Activated CD4-positive, alpha-beta memory T cell treated with anti-CD3 and anti-CD28 coated beads for 36 hours (primary cell): ENCODE results near the gene ABCA4. TPM values are rescaled to one million over a fixed set of nuclear protein-coding genes. Genes with fewer than 3 reads are reported as not detected.

Experiments
- CTCF ChIA-PET: fragments of 350-600 bp; sonication (Branson Sonifier 250); formaldehyde crosslinking; loops from one replicate; lab custom pipeline; 2021; ENCODE audit warnings: antibody characterized with exemption, inconsistent platforms; lab: Charles Lee
- POLR2A ChIA-PET: fragments of 350-600 bp; sonication (Branson Sonifier 250); formaldehyde crosslinking; loops from one replicate; lab custom pipeline; 2021; ENCODE audit warnings: antibody characterized with exemption; lab: Charles Lee
- DNase-seq: peaks from one replicate; pipeline ENCODE4 v3.0.0-alpha.2; 2020
- H3K27ac Mint-ChIP-seq: one replicate; pipeline ENCODE4 v1.8.0; 2021; ENCODE audit warnings: mixed read lengths
- H3K27me3 Mint-ChIP-seq: one replicate; pipeline ENCODE4 v1.8.0; 2021; ENCODE audit warnings: mixed read lengths
- H3K36me3 Mint-ChIP-seq: one replicate; pipeline ENCODE4 v1.8.0; 2021; ENCODE audit warnings: mixed read lengths
- H3K4me1 Mint-ChIP-seq: one replicate; pipeline ENCODE4 v1.8.0; 2021; ENCODE audit warnings: low read depth, mixed read lengths
- H3K4me3 Mint-ChIP-seq: one replicate; pipeline ENCODE4 v1.8.0; 2021; ENCODE audit warnings: mild to moderate bottlenecking, mixed read lengths
- H3K9me3 Mint-ChIP-seq: one replicate; pipeline ENCODE4 v1.8.0; 2021; ENCODE audit warnings: mixed read lengths
- intact Hi-C: fragments of 100-400 bp; cut with micrococcal nuclease; formaldehyde crosslinking; loops from one replicate; pipeline ENCODE4 v1.15.1; 2023
- total RNA-seq, 2 experiments: library from RNA; stranded (reverse); gene quantifications; one replicate each; pipeline ENCODE4 v1.2.3, GENCODE V29; 2021

The ABCA4 gene
- total RNA-seq, 2 experiments from 2014 or later = not detected

DNA sequence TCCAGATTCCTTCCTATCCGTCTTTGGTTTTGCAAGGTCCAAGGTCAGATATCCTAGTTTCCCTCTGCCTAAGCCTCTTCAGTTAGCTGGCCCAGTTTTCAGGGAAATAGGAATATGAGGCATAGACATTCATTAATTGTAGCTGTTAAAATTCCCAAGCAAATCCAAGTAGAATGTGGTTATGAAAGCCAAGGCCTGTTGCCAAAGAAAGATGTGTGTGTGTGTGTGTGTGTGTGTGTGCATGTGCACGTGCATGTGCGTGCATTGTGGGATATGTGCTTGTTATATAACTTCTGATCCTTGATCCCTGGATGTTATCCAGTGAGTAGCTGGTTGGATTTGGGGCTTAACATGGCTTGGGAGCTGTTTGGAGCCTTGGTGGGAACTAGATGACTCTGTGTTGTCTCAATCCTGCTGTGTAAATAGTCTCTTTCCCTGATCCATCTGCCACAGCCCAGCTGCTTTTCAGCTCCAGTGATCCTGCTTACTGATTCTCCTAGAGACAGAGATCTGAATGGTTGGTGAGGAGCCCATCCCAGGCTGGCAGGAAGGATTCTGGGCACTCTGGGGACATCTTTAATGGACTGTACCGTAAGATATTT is 141.1 kb downstream of the ABCA4 start:
- H3K4me1 Mint-ChIP-seq = no peaks in the 10 kb centered on the region
- CTCF ChIA-PET = no interaction called here
- no peak overlapping the region for H3K4me3 Mint-ChIP-seq

DNA sequence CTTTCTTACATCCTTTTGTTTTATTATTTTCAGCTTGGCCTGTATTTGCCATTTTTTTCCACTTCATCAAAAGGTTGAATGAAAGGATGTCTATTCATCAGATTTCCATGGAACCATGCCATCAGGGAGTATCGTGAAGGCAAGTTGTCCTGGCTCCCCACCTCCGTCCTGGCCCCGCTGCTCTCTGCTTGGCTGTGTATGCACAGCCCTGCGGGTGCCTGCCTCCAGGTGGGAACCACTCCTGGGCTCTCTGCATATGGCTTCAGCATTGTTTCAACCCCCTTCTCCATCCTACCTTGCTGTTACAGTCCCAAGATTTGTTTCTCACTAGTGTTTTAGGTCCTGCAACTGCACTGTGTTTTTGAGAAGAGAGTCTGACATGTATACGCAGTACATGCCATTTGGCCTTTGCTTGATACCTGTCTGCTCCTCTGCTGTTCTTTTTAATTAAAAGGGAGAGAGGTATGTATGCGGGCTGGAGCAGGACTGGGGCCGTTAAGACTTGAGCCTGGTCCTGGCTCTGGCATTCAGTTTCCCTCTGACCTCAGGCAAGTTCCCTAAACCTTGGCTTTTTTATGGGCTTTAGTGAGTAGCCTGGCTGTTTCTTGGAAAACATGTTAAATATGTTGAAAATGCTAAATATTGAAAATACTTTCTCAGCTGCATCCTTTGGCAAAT is 141.8 kb downstream of the ABCA4 start:
- no peaks in the 10 kb centered on the region for H3K9me3 Mint-ChIP-seq
- H3K4me3 Mint-ChIP-seq = no peak overlapping the region
- no peaks in the 10 kb centered on the region for H3K36me3 Mint-ChIP-seq
- H3K27ac Mint-ChIP-seq = no peak overlapping the region
- POLR2A ChIA-PET = no interaction called here
- intact Hi-C loops = no loop called here
- CTCF ChIA-PET = no interaction called here
- no peak for DNase-seq
- H3K27me3 Mint-ChIP-seq = no peaks in the 10 kb centered on the region
- no peaks in the 10 kb centered on the region for H3K4me1 Mint-ChIP-seq

More for the DNA sequence above, 141.1 kb downstream of the ABCA4 start:
- H3K27me3 Mint-ChIP-seq = peaks cover 3% of the 10 kb centered on the region
- DNase-seq = no peak
- H3K36me3 Mint-ChIP-seq = no peaks in the 10 kb centered on the region
- POLR2A ChIA-PET = no interaction called here
- intact Hi-C loops = no loop called here
- no peaks in the 10 kb centered on the region for H3K9me3 Mint-ChIP-seq
- H3K27ac Mint-ChIP-seq = no peak overlapping the region

DNA sequence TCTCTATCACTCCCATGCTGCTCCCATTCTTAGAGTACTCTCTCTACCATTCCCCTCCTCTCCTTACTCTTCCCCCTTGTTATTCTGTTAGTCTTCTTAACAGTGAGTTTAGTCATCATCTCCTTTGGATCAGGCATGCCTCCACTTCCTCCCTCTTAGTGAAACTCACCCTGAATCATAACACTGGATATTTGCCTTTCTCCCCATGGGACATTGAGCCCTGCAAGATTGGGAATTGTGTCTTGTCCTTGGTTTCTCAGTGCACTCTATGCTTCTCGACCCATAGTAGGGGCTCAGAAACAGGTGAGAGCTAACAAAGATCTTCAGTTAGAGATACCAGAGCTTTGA is 143.4 kb downstream of the ABCA4 start:
- no peak overlapping the region for H3K4me3 Mint-ChIP-seq
- H3K4me1 Mint-ChIP-seq = no peaks in the 10 kb centered on the region
- ChIA-PET CTCF (no interaction called here), POLR2A (interaction anchor here (0.7 kb wide), 1 partner anchor 27 kb away, joined by 3 read pairs; no protein-coding TSS in a partner anchor)
- intact Hi-C loops = no loop called here
- no peak for DNase-seq
- no peaks in the 10 kb centered on the region for H3K9me3 Mint-ChIP-seq
- no peak overlapping the region for H3K27ac Mint-ChIP-seq
- H3K27me3 Mint-ChIP-seq = no peaks in the 10 kb centered on the region
- no peaks in the 10 kb centered on the region for H3K36me3 Mint-ChIP-seq

DNA sequence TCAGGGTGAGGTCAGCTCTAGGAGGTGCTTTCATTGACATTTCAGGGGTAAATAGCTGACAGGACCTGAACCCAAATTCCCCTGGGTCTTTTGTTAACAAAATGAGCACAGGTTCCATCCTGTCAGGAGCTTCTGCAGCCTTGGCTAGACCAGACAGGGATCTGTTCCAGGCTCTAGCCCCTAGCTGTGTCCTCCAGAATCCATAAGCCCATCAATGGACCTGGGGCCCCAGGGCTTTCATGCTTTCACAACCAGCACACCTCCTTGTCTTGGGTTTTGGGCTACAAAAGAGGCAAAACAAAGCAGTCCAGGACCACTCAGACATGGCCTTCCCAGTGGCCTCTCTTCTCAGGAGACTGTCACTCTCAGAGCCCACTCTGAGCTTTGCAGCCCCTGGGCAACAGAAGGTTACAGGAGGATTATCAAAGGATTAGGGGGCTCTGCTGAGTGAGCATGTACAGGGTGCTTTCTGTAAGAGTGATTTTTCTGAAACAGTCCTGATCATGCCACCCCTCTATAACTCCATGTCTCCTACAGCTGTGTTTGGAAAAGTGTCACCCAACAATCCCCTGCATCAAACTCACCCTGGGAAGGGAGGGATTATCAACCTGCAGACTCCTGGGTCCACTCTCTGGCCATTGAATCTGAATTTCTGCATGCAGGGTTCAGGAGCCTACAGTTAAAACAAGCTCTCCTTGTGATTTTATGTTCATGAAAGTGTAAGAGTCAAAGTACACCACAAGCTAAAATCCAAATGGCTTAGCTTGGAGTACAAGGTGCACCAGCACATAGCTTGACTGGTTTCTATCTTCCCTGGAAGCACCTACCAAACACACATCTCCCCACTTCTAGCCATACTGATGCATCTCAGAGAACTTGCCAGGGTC is 144.0 kb downstream of the ABCA4 start:
- H3K27ac Mint-ChIP-seq = no peak overlapping the region
- DNase-seq = no peak
- CTCF ChIA-PET = no interaction called here
- no peaks in the 10 kb centered on the region for H3K27me3 Mint-ChIP-seq
- no peaks in the 10 kb centered on the region for H3K36me3 Mint-ChIP-seq
- no peak overlapping the region for H3K4me3 Mint-ChIP-seq
- no peaks in the 10 kb centered on the region for H3K4me1 Mint-ChIP-seq
- POLR2A ChIA-PET = interaction anchor here (0.7 kb wide), 1 partner anchor 27 kb away, joined by 3 read pairs; no protein-coding TSS in a partner anchor
- H3K9me3 Mint-ChIP-seq = no peaks in the 10 kb centered on the region
- intact Hi-C loops = no loop called here

DNA sequence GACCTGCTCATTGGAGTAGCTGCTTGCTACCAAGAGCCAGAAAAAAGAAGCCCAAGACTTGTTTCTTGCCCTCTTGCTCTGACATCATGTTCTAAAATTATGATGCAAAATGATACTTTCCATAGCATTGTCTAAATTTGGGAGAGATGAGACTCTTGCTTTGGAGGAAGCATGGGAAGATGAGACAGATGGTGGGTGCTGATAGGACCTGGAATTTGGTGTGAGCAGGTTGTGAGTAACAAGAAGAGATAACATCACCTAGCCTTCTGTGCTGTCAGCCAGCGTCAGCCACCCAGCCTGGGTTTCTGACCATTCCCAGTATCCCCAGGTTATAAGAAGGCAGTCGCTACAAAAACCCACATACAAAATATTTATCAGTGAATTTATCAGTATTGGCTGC is 144.7 kb downstream of the ABCA4 start:
- H3K9me3 Mint-ChIP-seq = no peaks in the 10 kb centered on the region
- no peaks in the 10 kb centered on the region for H3K36me3 Mint-ChIP-seq
- H3K27ac Mint-ChIP-seq = no peak overlapping the region
- no peak overlapping the region for H3K4me3 Mint-ChIP-seq
- CTCF ChIA-PET = no interaction called here
- intact Hi-C loops = no loop called here
- no peaks in the 10 kb centered on the region for H3K27me3 Mint-ChIP-seq
- POLR2A ChIA-PET = no interaction called here
- H3K4me1 Mint-ChIP-seq = no peaks in the 10 kb centered on the region
- no peak for DNase-seq

DNA sequence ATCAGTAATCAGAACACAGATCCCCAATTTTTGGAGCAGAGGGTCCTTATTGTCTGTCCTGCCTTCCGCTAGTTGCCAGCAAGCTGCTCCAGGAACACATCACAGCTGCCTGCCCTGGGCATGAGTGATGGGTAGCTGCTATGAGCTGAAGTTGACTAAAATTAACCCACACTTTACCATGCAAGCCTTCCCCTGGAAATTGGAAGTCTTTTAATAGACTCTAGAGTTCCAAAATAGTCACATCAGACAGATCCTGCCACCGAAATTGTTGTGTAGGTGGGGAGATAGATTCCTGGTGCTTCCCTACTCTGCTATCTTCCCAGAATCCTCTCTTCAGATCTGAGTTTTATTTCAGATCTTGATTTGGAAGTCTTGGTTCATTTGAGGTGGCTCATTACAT is 148.6 kb downstream of the ABCA4 start:
- no peak for DNase-seq
- Mint-ChIP-seq H3K27ac (no peak overlapping the region), H3K36me3 (no peaks in the 10 kb centered on the region), H3K9me3 (no peaks in the 10 kb centered on the region), H3K4me1 (no peaks in the 10 kb centered on the region), H3K27me3 (no peaks in the 10 kb centered on the region), H3K4me3 (no peak overlapping the region)
- ChIA-PET POLR2A (no interaction called here), CTCF (no interaction called here)
- intact Hi-C loops = no loop called here

DNA sequence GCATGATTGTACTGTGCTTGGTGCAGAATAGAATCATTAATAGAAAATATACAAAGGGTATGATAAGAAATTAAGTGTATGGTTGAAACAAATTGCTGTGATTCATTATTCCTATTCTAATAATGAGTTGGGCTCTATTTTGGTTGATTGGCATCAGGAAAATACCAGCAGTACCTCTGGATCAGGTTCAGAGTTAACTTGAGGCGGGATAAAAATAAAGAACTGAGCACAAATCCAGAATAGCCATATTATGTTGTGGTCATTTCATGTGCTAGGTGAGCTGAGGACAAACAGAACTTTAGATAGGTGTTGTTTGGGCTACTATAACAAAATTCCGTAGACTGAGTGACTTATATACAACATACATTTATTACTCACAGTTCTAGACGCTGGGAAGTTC is 151.1 kb downstream of the ABCA4 start:
- intact Hi-C loops = no loop called here
- CTCF ChIA-PET = no interaction called here
- H3K4me1 Mint-ChIP-seq = no peaks in the 10 kb centered on the region
- POLR2A ChIA-PET = no interaction called here
- no peak overlapping the region for H3K4me3 Mint-ChIP-seq
- no peaks in the 10 kb centered on the region for H3K27me3 Mint-ChIP-seq
- DNase-seq = no peak
- H3K36me3 Mint-ChIP-seq = no peaks in the 10 kb centered on the region
- H3K9me3 Mint-ChIP-seq = no peaks in the 10 kb centered on the region
- no peak overlapping the region for H3K27ac Mint-ChIP-seq

DNA sequence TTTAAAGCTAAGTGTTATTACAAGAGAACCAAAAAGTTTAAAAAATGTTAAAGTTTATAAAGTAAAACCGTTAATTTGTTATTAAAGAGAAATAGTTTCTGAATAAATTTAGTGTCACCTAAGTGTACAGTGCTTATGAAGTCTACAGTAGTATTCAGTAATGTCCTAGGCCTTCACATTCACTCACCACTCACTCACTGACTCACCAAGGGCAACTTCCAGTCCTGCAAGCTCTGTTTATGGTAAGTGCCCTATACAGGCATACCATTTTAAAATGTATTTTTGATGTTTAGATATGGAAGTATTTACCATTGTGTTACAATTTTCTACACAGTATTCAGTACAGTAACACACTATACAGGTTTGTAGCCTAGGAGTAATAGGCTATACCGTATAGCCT is 151.6 kb downstream of the ABCA4 start:
- POLR2A ChIA-PET = no interaction called here
- CTCF ChIA-PET = interaction anchor here (0.6 kb wide), 1 partner anchor 19 kb away, joined by 3 read pairs; no protein-coding TSS in a partner anchor

DNA sequence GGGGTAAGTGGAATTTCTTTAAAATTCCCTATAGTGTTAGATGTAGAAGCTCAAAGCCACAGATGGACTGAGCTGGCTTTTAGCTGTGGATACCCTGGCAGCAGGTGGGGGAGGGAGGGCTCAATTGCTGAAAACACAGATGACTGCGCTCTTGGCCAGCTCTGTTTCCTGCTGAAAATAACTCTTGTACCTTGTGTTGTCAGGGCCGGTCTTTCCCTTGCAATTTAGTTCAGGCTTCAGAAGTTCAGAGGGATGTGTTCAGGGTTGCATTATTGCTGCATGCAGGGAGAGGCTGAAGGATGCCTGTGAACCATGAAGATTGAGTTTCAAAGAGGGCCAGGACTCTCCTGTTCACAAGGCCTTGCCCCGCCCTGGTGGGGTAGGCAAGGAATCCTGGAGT is 153.6 kb downstream of the ABCA4 start:
- Mint-ChIP-seq H3K27me3 (no peaks in the 10 kb centered on the region), H3K4me1 (no peaks in the 10 kb centered on the region), H3K4me3 (no peak overlapping the region), H3K27ac (no peak overlapping the region), H3K36me3 (no peaks in the 10 kb centered on the region), H3K9me3 (no peaks in the 10 kb centered on the region)
- intact Hi-C loops = no loop called here
- no peak for DNase-seq
- CTCF ChIA-PET = no interaction called here
- POLR2A ChIA-PET = no interaction called here

More for the DNA sequence above, 151.6 kb downstream of the ABCA4 start:
- no peaks in the 10 kb centered on the region for H3K27me3 Mint-ChIP-seq
- H3K4me1 Mint-ChIP-seq = no peaks in the 10 kb centered on the region
- no peak for DNase-seq
- no peak overlapping the region for H3K4me3 Mint-ChIP-seq
- intact Hi-C loops = no loop called here
- H3K36me3 Mint-ChIP-seq = no peaks in the 10 kb centered on the region
- H3K27ac Mint-ChIP-seq = no peak overlapping the region
- no peaks in the 10 kb centered on the region for H3K9me3 Mint-ChIP-seq

DNA sequence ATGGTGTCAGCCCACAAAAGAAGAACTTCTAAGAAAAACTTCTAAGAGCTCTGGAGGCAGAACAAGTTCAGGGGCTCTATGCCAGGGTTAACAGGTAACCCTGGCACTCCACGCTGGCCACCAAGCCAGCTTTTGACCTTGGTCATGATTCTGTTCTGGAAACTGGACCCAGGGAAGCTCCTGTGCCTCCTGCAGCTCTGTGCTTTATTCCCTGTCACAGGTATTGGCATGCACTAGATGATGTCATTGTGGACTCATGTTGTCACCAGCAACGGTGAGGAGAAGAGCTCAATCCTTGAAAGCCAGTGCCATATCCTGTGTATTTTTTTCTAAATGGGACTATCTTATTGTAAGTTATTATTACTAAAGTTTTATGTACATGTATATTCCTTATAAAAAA is 155.1 kb downstream of the ABCA4 start:
- Mint-ChIP-seq H3K9me3 (no peaks in the 10 kb centered on the region), H3K27me3 (no peaks in the 10 kb centered on the region), H3K4me1 (no peaks in the 10 kb centered on the region), H3K36me3 (no peaks in the 10 kb centered on the region), H3K4me3 (no peak overlapping the region), H3K27ac (no peak overlapping the region)
- CTCF ChIA-PET = no interaction called here
- intact Hi-C loops = no loop called here
- DNase-seq = no peak
- POLR2A ChIA-PET = no interaction called here

DNA sequence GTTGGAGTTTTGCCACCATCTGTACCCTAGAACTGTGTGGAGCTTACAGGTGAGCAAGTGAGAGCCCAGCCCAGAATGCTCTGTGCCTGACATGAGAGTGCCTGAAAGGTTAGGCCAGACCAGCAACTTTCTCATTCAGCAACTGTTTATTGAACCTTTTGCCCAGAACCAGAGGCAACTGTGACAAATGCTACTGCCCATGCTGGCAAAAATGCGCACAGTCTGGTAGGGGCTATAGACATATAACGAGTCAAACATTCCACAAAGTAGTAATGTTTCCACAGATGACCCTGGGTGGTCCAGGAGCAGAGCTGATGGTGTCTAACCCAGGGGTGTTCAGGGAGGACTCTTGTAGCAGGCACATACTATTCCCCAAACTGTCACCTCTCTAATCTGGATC is 155.7 kb downstream of the ABCA4 start:
- Mint-ChIP-seq H3K4me3 (no peak overlapping the region), H3K9me3 (no peaks in the 10 kb centered on the region), H3K27me3 (no peaks in the 10 kb centered on the region), H3K27ac (no peak overlapping the region), H3K36me3 (no peaks in the 10 kb centered on the region), H3K4me1 (no peaks in the 10 kb centered on the region)
- no peak for DNase-seq
- POLR2A ChIA-PET = no interaction called here
- intact Hi-C loops = no loop called here
- CTCF ChIA-PET = no interaction called here

DNA sequence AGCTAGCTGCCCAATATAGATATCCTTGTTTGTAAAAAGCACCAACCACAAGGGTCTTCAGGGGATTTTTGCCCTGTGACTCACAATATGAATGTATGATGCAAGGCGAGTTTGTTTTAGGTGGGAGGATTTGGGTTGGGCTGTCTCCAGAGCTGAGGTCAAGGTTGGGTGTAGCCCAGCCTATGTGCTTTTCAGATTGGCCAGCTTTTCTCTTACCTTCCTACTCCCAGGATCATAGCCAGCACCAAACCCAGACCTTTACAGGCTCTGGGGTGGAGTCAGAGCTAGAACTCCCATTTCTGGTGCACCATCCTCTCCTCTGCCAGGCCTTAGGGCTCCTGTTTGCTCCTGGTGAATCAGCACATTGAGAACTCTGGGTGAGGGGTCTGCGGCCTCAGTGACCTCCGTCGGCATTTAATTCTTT is 156.2 kb downstream of the ABCA4 start:
- no peaks in the 10 kb centered on the region for H3K4me1 Mint-ChIP-seq
- H3K36me3 Mint-ChIP-seq = no peaks in the 10 kb centered on the region
- ChIA-PET POLR2A (no interaction called here), CTCF (no interaction called here)
- no peaks in the 10 kb centered on the region for H3K27me3 Mint-ChIP-seq
- no peaks in the 10 kb centered on the region for H3K9me3 Mint-ChIP-seq
- intact Hi-C loops = no loop called here
- DNase-seq = no peak
- H3K27ac Mint-ChIP-seq = no peak overlapping the region
- H3K4me3 Mint-ChIP-seq = no peak overlapping the region
